Astrocyte of the hippocampus (primary cell): ENCODE measurements around the gene NEMF.
"Not testable (repeated sequence)": the region's sequence is repeated elsewhere in the genome, so short reads cannot be mapped to it uniquely, and the experiment has no call there.

Experiments used
- DNase-seq: peaks from one replicate; pipeline ENCODE4 v3.0.0; 2011; ENCODE audit warnings: low read depth, low spot score

The NEMF gene

DNA sequence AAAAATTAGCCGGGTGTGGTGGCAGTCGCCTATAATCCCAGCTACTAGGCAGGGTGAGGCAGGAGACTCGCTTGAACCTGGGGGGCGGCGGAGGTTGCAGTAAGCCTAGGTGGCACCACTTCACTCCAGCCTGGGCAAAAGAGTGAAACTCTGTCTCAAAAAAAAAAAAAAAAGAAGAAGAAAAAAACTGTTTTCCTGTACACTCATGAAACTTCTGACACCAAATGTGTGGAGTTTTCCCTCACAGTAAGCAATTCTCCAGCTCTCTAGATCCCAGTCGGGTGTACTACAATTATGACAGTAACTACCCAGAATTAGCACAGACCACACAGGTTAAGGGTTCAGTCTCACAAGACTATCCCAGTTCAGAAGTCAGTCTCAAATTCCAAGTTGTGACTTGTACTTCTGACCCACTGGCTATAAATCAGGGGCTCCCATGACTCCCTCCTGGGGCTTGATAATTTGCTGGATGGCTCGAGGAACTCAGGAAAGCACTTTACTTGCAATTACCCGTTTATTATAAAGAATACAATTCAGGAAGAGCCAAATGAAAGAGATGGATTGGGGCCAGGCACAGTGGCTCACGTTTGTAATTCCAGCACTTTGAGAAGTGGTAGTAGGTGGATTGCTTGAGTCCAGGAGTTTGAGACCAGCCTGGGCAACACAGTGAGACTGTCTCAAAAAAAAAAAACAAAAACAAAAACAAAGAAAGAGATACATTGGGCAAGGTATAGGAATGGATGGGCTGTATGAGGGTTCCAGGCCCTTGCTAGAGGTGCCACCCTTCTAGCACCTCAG lies 27.9 kb upstream of the NEMF start:
- no peak for DNase-seq

DNA sequence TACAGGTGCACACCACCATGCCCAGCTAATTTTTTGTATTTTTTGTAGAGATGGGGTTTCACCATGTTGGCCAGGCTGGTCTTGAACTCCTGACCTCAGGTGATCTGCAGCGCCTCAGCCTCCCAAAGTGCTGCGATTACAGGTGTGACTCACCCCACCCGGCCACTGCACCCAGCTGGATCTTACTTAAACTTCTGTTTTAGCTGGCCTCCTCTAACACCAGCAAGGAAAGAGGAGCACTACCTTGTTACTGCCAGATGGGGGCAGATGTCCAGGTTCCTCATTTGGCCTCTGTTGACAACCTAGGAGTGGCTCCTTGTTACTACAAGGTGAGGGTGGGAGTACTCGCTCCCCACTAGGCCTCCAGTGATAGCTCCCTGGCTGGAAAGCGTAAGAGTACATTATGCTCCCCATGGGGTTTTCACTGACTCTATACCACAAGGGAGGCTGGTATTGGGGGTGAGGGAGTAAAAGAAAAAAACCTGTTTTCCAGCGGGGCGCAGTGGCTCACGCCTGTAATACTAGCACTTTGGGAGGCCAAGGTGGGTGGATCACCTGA lies 27.1 kb upstream of the NEMF start:
- peak; percentile 55 for DNase-seq

GRCh38 chr14:49876563-49877127 lies 24.1 kb upstream of the NEMF start:
- no peak for DNase-seq

- DNase-seq: no peak
Observed at GRCh38 chr14:49875640-49876198, 23.1 kb upstream of the NEMF start.

GRCh38 chr14:49873548-49873947 lies 21.0 kb upstream of the NEMF start:
- not testable (repeated sequence) for DNase-seq

DNA sequence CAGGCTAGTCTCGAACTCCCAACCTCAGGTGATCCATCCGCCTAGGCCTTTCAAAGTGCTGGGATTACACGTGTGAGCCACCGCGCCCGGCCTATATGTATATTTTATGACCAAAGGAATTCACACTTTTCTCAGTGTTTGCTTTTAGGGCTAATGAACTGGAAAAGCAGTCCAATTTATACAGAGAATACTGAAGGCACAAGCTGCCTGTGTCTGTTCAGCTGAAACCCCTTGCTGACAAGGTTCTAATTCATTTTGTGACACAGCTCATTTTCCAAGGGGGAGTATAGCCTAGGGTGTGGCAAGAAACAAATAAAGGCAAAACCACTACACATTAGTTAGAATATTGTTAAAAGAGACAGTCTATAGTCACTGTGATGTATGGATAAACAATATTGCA lies 18.3 kb upstream of the NEMF start:
- DNase-seq: no peak

GRCh38 chr14:49868720-49869114 lies 16.1 kb upstream of the NEMF start:
- DNase-seq: no peak

- peak; percentile 97 for DNase-seq
Observed at GRCh38 chr14:49867831-49868719, 15.5 kb upstream of the NEMF start.

GRCh38 chr14:49865431-49865859 lies 12.9 kb upstream of the NEMF start:
- peak; percentile 86 for DNase-seq

- no peak for DNase-seq
Observed at GRCh38 chr14:49863487-49864281, 11.1 kb upstream of the NEMF start.

- DNase-seq: peak; percentile 94
Observed at GRCh38 chr14:49862089-49862673, 9.6 kb upstream of the NEMF start.

DNA sequence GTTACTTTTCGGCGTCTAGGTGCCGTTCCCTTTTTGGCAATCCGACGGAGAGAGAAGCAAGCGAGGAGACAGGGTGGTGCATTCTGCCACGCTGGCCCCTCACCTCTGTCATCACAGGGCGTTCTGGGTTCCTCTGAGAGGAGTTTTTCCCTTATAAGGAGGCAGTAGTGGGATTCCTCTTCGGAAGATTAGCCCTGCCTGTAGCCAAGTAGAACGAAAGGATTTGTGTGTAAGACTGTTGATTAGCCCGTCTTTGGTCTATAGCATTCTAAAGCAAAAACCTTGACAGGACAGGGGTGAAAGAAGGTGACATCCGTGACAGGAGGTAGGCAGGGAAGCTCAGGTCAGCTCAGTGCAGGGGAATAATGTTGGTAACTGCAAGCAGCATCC lies 9.1 kb upstream of the NEMF start:
- DNase-seq: peak; percentile 86

GRCh38 chr14:49860988-49861698 lies 8.6 kb upstream of the NEMF start:
- DNase-seq: no peak

DNA sequence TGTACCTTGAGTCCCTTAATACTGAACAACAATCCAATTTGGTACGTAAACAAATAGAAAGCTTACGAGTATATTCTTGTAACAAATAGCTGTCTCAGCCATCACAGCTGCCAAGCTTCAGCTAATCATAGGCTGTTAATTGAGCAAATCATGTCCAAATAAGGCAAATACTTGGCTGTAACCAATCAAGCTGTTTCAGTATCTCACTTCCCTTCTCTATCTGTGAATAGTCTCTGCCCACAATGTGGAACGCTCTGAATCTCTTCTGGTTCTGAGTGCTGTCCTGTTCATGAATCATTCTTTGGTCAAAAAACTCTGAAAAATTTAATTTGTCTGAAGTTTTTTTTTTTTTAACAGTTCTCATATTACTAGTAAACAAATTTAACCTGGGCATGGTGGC lies 5.8 kb upstream of the NEMF start:
- no peak for DNase-seq

GRCh38 chr14:49857427-49858003 lies 4.9 kb upstream of the NEMF start:
- peak; percentile 34 for DNase-seq

GRCh38 chr14:49853572-49854375 lies 1.2 kb upstream of the NEMF start:
- DNase-seq: peak; percentile 85

- DNase-seq: no peak
Observed at GRCh38 chr14:49853158-49853477, 530 bp upstream of the NEMF start.

DNA sequence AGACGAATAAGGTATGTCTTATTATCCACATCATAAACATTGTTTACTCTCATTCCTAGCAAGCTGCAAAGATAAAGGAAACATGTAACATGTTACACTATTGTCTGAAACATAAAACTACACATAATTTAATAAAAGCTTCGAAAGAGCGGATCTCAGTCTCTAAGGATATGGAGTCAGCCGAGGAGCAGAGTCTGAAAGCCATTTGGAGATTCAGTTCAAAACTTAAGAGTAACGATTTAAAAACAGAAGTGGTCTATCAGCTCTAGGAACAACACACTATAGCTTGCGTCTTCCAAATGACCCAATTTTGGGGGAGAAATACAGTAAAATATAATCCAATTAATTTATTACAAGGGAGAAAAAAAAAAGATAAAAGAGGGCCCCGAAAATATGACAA lies 775 bp downstream of the NEMF start:
- no peak for DNase-seq
